Measurements from ENCODE around the gene LHFPL5. TPM values are rescaled to one million over a fixed set of nuclear protein-coding genes. Genes with fewer than 3 reads are reported as not detected.

The LHFPL5 gene
- total RNA-seq, 1 experiment from 2014 or later = not detected

DNA sequence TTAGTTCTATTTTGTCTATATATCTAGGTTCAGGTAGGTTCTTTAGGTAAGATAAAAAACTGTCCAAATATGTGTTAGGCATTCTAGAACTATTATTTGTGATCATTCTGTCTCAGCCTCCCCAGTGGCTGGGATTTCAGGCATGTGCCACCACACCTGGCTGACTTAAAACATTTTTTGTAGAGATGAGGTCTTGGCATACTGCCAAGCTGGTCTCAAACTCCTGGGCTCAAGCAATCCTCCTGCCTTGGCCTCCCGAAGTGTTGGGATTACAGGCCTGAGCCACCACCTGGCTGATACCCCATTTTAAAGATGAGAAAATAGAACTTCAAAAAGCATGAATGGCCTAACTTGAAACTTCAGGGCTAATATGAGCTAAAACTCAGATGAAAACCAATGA lies 33.9 kb downstream of the LHFPL5 start:
- no peak for DNase-seq (ENCODE audit: low spot score)
- Mint-ChIP-seq H3K27me3 (ENCODE audit: low read depth) (no peaks in the 10 kb centered on the region), H3K9me3 (no peaks in the 10 kb centered on the region), H3K36me3 (peaks cover 75% of the 10 kb centered on the region), H3K4me3 (no peak overlapping the region), H3K27ac (no peak overlapping the region), H3K4me1 (no peaks in the 10 kb centered on the region)
- POLR2A ChIA-PET = no interaction called here
- no peak for ATAC-seq
- CTCF ChIA-PET = interaction anchor here (0.6 kb wide), 1 partner anchor 316 kb away, joined by 3 read pairs; no protein-coding TSS in a partner anchor
- TF ChIP-seq GABPB1 (CRISPR knock-in tag; IDR thresholded peaks at IDR 0.05) (no peak), ZNF396 (CRISPR knock-in tag; IDR thresholded peaks at IDR 0.05; ENCODE audit: borderline replicate concordance) (no peak)

GRCh38 chr6:35842381-35842780 lies 37.2 kb downstream of the LHFPL5 start:
- no peaks in the 10 kb centered on the region for H3K27me3 Mint-ChIP-seq (ENCODE audit: low read depth)
- ChIA-PET POLR2A (no interaction called here), CTCF (no interaction called here)
- H3K4me3 Mint-ChIP-seq = no peak overlapping the region
- peaks cover 7% of the 10 kb centered on the region for H3K4me1 Mint-ChIP-seq
- peaks cover 82% of the 10 kb centered on the region for H3K36me3 Mint-ChIP-seq
- TF ChIP-seq FOXP1 (CRISPR knock-in tag; IDR thresholded peaks at IDR 0.05; ENCODE audit: borderline replicate concordance) (no peak), CREM (CRISPR knock-in tag; IDR thresholded peaks at IDR 0.05) (no peak), ZNF138 (CRISPR knock-in tag; conservative IDR thresholded peaks at IDR 0.05) (no peak), ATF1 (CRISPR knock-in tag; IDR thresholded peaks at IDR 0.05) (no peak), NR1H2 (CRISPR knock-in tag; IDR thresholded peaks at IDR 0.05) (no peak)
- no peaks in the 10 kb centered on the region for H3K9me3 Mint-ChIP-seq
- ATAC-seq (no peak), DNase-seq (ENCODE audit: low spot score) (no peak)
- no peak overlapping the region for H3K27ac Mint-ChIP-seq

GRCh38 chr6:35844290-35844689 lies 39.1 kb downstream of the LHFPL5 start:
- no peak overlapping the region for H3K4me3 Mint-ChIP-seq
- H3K9me3 Mint-ChIP-seq = peaks cover 9% of the 10 kb centered on the region
- no peak for TF ChIP-seq ZBTB21 (CRISPR knock-in tag; IDR thresholded peaks at IDR 0.05; ENCODE audit: borderline replicate concordance)
- TF ChIP-seq ZNF219 (CRISPR knock-in tag; IDR thresholded peaks at IDR 0.05; ENCODE audit: borderline replicate concordance) = no peak
- TF ChIP-seq USF2 (CRISPR knock-in tag; IDR thresholded peaks at IDR 0.05) = no peak
- no peak for TF ChIP-seq E2F4 (CRISPR knock-in tag; IDR thresholded peaks at IDR 0.05; ENCODE audit: borderline replicate concordance, low read depth)
- ATAC-seq = no peak
- CTCF ChIA-PET = no interaction called here
- no peak for DNase-seq (ENCODE audit: low spot score)
- peaks cover 7% of the 10 kb centered on the region for H3K4me1 Mint-ChIP-seq
- POLR2A ChIA-PET = no interaction called here
- H3K36me3 Mint-ChIP-seq = peaks cover 85% of the 10 kb centered on the region
- H3K27ac Mint-ChIP-seq = no peak overlapping the region
- H3K27me3 Mint-ChIP-seq (ENCODE audit: low read depth) = no peaks in the 10 kb centered on the region

DNA sequence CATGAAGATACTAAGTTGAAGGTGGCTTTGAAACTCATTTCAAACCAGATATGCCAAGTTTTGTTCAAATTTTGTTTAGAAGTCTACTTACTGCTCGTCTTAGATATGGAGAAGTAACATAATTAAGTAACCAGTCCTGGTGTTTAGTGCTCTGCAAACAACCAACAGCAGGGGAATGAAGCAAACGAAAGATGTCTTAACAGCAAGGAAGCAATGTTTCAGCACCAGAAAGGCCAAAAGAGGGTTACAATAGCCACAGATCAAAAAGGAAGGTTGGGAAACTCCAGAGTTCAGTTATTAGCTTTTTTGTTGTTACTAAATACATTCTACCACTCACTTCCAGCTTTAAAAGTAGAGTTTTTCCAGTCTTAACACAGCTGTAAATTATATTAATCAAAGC lies 45.1 kb downstream of the LHFPL5 start:
- ATAC-seq (no peak), DNase-seq (ENCODE audit: low spot score) (no peak)
- H3K4me1 Mint-ChIP-seq = peaks cover 10% of the 10 kb centered on the region
- H3K36me3 Mint-ChIP-seq = peaks cover 89% of the 10 kb centered on the region
- no peaks in the 10 kb centered on the region for H3K27me3 Mint-ChIP-seq (ENCODE audit: low read depth)
- peaks cover 9% of the 10 kb centered on the region for H3K9me3 Mint-ChIP-seq
- TF ChIP-seq NR2C2 (CRISPR knock-in tag; IDR thresholded peaks at IDR 0.05) = no peak
- no peak for TF ChIP-seq GABPB1 (CRISPR knock-in tag; IDR thresholded peaks at IDR 0.05)
- TF ChIP-seq TEAD4 (CRISPR knock-in tag; IDR thresholded peaks at IDR 0.05) = no peak
- no peak for TF ChIP-seq FOXK1 (CRISPR knock-in tag; IDR thresholded peaks at IDR 0.05)
- TF ChIP-seq MYBL2 (CRISPR knock-in tag; IDR thresholded peaks at IDR 0.05) = no peak
- no peak for TF ChIP-seq RELA (CRISPR knock-in tag; IDR thresholded peaks at IDR 0.05; ENCODE audit: borderline replicate concordance)
- no peak for TF ChIP-seq ZBTB43 (CRISPR knock-in tag; IDR thresholded peaks at IDR 0.05)
- no peak for TF ChIP-seq FOXP4 (CRISPR knock-in tag; IDR thresholded peaks at IDR 0.05)
- CTCF ChIA-PET = no interaction called here
- POLR2A ChIA-PET = no interaction called here
- H3K4me3 Mint-ChIP-seq = no peak overlapping the region
- no peak overlapping the region for H3K27ac Mint-ChIP-seq
